GM12892 (cell line): ENCODE results near the gene EMP2.

ENCODE experiments used
- POLR2A ChIP-seq: IDR thresholded peaks from 2 replicates; pipeline ENCODE4 v1.6.1; 2011; ENCODE audit warnings: low read depth, low read length, control low read depth
- TAF1 ChIP-seq: IDR thresholded peaks from 2 replicates; pipeline ENCODE4 v1.6.1; 2011; ENCODE audit warnings: low read depth, mild to moderate bottlenecking, control low read depth, low read length, borderline replicate concordance

DNA sequence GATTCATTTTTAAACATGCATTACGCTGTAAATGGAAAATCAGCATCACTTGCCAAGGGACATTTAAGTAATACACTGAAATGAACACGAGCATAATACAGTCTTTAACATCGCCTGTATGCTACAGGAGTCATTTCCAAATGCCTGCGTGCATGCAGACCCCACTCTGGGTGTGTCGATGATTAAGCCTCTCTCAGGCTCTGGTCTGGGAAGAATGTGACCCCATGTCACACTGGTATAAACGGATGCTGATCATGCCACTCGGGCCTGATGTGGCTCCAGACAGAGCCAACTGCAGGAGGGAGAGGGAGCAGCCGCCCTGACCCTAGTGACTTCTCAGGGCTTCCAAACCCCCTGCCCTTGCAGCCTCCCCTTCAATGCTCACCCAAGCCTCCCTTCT, 10.8 kb downstream of the EMP2 start:
- TF ChIP-seq POLR2A (no peak), TAF1 (no peak)
